ENCODE measurements around the gene LSM2. TPM values are rescaled to one million over a fixed set of nuclear protein-coding genes. Genes with fewer than 3 reads are reported as not detected.

LSM2 gene
- polyA plus RNA-seq, 2 of the 4 experiments (the other 2 are of a cell fraction) = 54.7 to 59.6 TPM

GRCh38 chr6:31749301-31750036, 57.3 kb downstream of the LSM2 start:
- TF ChIP-seq RFX5 (IDR thresholded peaks at IDR 0.05) = no peak
- TF ChIP-seq ELK1 (IDR thresholded peaks at IDR 0.05; ENCODE audit: low read depth, low read length) = no peak
- TF ChIP-seq ZNF302 (CRISPR knock-in tag; IDR thresholded peaks at IDR 0.05) = no peak
- no peak for TF ChIP-seq POLR2AphosphoS2 (conservative IDR thresholded peaks at IDR 0.05; ENCODE audit: low read length)
- TF ChIP-seq PHF8 (IDR thresholded peaks at IDR 0.05; ENCODE audit: borderline replicate concordance, low read depth) = no peak
- no peak for TF ChIP-seq JUN (IDR thresholded peaks at IDR 0.05)
- TF ChIP-seq HDAC2 (IDR thresholded peaks at IDR 0.05) = no peak
- no peak for TF ChIP-seq NFE2L2 (conservative IDR thresholded peaks at IDR 0.05; ENCODE audit: low read length)
- TF ChIP-seq RCOR1 (IDR thresholded peaks at IDR 0.05; ENCODE audit: low read depth, low read length) = no peak
- TF ChIP-seq MAZ (IDR thresholded peaks at IDR 0.05; ENCODE audit: borderline replicate concordance, low read depth, low read length) = no peak
- no peak for TF ChIP-seq HMGXB4 (CRISPR knock-in tag; IDR thresholded peaks at IDR 0.05; ENCODE audit: borderline replicate concordance)
- H3K27ac ChIP-seq = no peak overlapping the region
- no peak for DNase-seq (ENCODE audit: low read depth in 1 of 2, low spot score in 1 of 2)
- ChIA-PET POLR2A (no interaction called here), CTCF (no interaction called here)
- H3K4me1 ChIP-seq = peaks cover 13% of the 10 kb centered on the region
- no peak for ATAC-seq
- 93% methylated on average over 8 of the region's 8 CpGs for WGBS (ENCODE audit: missing lambda C conversion rate)
- no peak overlapping the region for H3K4me2 ChIP-seq
- no peaks in the 10 kb centered on the region for H3K9me3 ChIP-seq
- H3K4me3 ChIP-seq = no peak overlapping the region
- no peak for FAIRE-seq

Small RNAs within 50 kb of the gene (small RNA-seq; reads per million reads assigned to genes)
- gene MSH5-SAPCD1 = 0 reads per million in 6 experiments
- gene RF00019 = 0 reads per million in 6 experiments
- 0 reads per million in 6 experiments for gene RNU6-850P
- gene SAPCD1 = 0 reads per million in 6 experiments
- gene SNORD48 = 3.1 to 146 (median 45.1) reads per million in 6 experiments
- gene SNORD52 = 0 reads per million in 6 experiments

Other genes with a start within 250 kb of the LSM2 start
Only the 30 nearest of the 40 such genes appear.
- gene BAG6, start 154.3 kb downstream of the LSM2 start, polyA plus RNA-seq (2011; rRNA removed) = 50.4 and 59.4 TPM in 2 replicates
- gene BAG6, start 154.3 kb downstream of the LSM2 start, polyA plus RNA-seq (2017; fragmentation: RNase III; extraction: RNeasy Plus Mini Kit Qiagen cat#74134 plus additional on column Dnase treatment) = 107 to 123 TPM (median 121 TPM) in 3 replicates
- gene APOM, start 151.1 kb downstream of the LSM2 start, polyA plus RNA-seq (2011; rRNA removed) = 2.6 and 4.1 TPM in 2 replicates
- gene APOM, start 151.1 kb downstream of the LSM2 start, polyA plus RNA-seq (2017; fragmentation: RNase III; extraction: RNeasy Plus Mini Kit Qiagen cat#74134 plus additional on column Dnase treatment) = 1.5 to 2.1 TPM (median 1.9 TPM) in 3 replicates
- gene C6orf47, start 146.2 kb downstream of the LSM2 start, polyA plus RNA-seq (2011; rRNA removed) = 6.0 and 6.1 TPM in 2 replicates
- 10.7 to 13.6 TPM (median 11.9 TPM) in 3 replicates for gene C6orf47, start 146.2 kb downstream of the LSM2 start, polyA plus RNA-seq (2017; fragmentation: RNase III; extraction: RNeasy Plus Mini Kit Qiagen cat#74134 plus additional on column Dnase treatment)
- gene GPANK1, start 142.0 kb downstream of the LSM2 start, polyA plus RNA-seq (2011; rRNA removed) = 10.0 and 11.0 TPM in 2 replicates
- gene GPANK1, start 142.0 kb downstream of the LSM2 start, polyA plus RNA-seq (2017; fragmentation: RNase III; extraction: RNeasy Plus Mini Kit Qiagen cat#74134 plus additional on column Dnase treatment) = 9.7 to 11.7 TPM (median 11.0 TPM) in 3 replicates
- 41.8 and 61.0 TPM in 2 replicates for gene CSNK2B, start 140.9 kb downstream of the LSM2 start, polyA plus RNA-seq (2011; rRNA removed)
- gene CSNK2B, start 140.9 kb downstream of the LSM2 start, polyA plus RNA-seq (2017; fragmentation: RNase III; extraction: RNeasy Plus Mini Kit Qiagen cat#74134 plus additional on column Dnase treatment) = 134 to 141 TPM (median 141 TPM) in 3 replicates
- gene LY6G5B, start 137.0 kb downstream of the LSM2 start, polyA plus RNA-seq (2011; rRNA removed) = 5.9 and 6.7 TPM in 2 replicates
- 9.0 to 12.3 TPM (median 9.9 TPM) in 3 replicates for gene LY6G5B, start 137.0 kb downstream of the LSM2 start, polyA plus RNA-seq (2017; fragmentation: RNase III; extraction: RNeasy Plus Mini Kit Qiagen cat#74134 plus additional on column Dnase treatment)
- 1.2 and 1.6 TPM in 2 replicates for gene LY6G5C, start 125.9 kb downstream of the LSM2 start, polyA plus RNA-seq (2011; rRNA removed)
- gene LY6G5C, start 125.9 kb downstream of the LSM2 start, polyA plus RNA-seq (2017; fragmentation: RNase III; extraction: RNeasy Plus Mini Kit Qiagen cat#74134 plus additional on column Dnase treatment) = 1.5 to 1.9 TPM (median 1.6 TPM) in 3 replicates
- 22.3 and 22.6 TPM in 2 replicates for gene ABHD16A, start 103.6 kb downstream of the LSM2 start, polyA plus RNA-seq (2011; rRNA removed)
- gene ABHD16A, start 103.6 kb downstream of the LSM2 start, polyA plus RNA-seq (2017; fragmentation: RNase III; extraction: RNeasy Plus Mini Kit Qiagen cat#74134 plus additional on column Dnase treatment) = 14.5 to 16.6 TPM (median 16.2 TPM) in 3 replicates
- not detected in 2 replicates for gene LY6G6F, start 100.1 kb downstream of the LSM2 start, polyA plus RNA-seq (2011; rRNA removed)
- gene LY6G6F, start 100.1 kb downstream of the LSM2 start, polyA plus RNA-seq (2017; fragmentation: RNase III; extraction: RNeasy Plus Mini Kit Qiagen cat#74134 plus additional on column Dnase treatment) = not detected in 3 replicates
- not detected in 2 replicates for gene LY6G6D, start 91.6 kb downstream of the LSM2 start, polyA plus RNA-seq (2011; rRNA removed)
- not detected in 3 replicates for gene LY6G6D, start 91.6 kb downstream of the LSM2 start, polyA plus RNA-seq (2017; fragmentation: RNase III; extraction: RNeasy Plus Mini Kit Qiagen cat#74134 plus additional on column Dnase treatment)
- gene LY6G6C, start 85.2 kb downstream of the LSM2 start, polyA plus RNA-seq (2011; rRNA removed) = 0.08 and 0.11 TPM in 2 replicates
- 0.11 to 0.21 TPM in 2 of 3 replicates, not detected in the other for gene LY6G6C, start 85.2 kb downstream of the LSM2 start, polyA plus RNA-seq (2017; fragmentation: RNase III; extraction: RNeasy Plus Mini Kit Qiagen cat#74134 plus additional on column Dnase treatment)
- not detected in 2 replicates for gene MPIG6B, start 83.6 kb downstream of the LSM2 start, polyA plus RNA-seq (2011; rRNA removed)
- gene MPIG6B, start 83.6 kb downstream of the LSM2 start, polyA plus RNA-seq (2017; fragmentation: RNase III; extraction: RNeasy Plus Mini Kit Qiagen cat#74134 plus additional on column Dnase treatment) = not detected in 3 replicates
- gene DDAH2, start 77.7 kb downstream of the LSM2 start, polyA plus RNA-seq (2011; rRNA removed) = 19.3 and 20.6 TPM in 2 replicates
- 44.8 to 57.3 TPM (median 54.5 TPM) in 3 replicates for gene DDAH2, start 77.7 kb downstream of the LSM2 start, polyA plus RNA-seq (2017; fragmentation: RNase III; extraction: RNeasy Plus Mini Kit Qiagen cat#74134 plus additional on column Dnase treatment)
- gene CLIC1, start 70.4 kb downstream of the LSM2 start, polyA plus RNA-seq (2011; rRNA removed) = 346 and 397 TPM in 2 replicates
- gene CLIC1, start 70.4 kb downstream of the LSM2 start, polyA plus RNA-seq (2017; fragmentation: RNase III; extraction: RNeasy Plus Mini Kit Qiagen cat#74134 plus additional on column Dnase treatment) = 249 to 283 TPM (median 251 TPM) in 3 replicates
- 36.5 and 42.6 TPM in 2 replicates for gene MSH5, start 67.0 kb downstream of the LSM2 start, polyA plus RNA-seq (2011; rRNA removed)
- gene MSH5, start 67.0 kb downstream of the LSM2 start, polyA plus RNA-seq (2017; fragmentation: RNase III; extraction: RNeasy Plus Mini Kit Qiagen cat#74134 plus additional on column Dnase treatment) = 17.1 to 18.8 TPM (median 17.4 TPM) in 3 replicates
- gene SAPCD1, start 44.3 kb downstream of the LSM2 start, polyA plus RNA-seq (2011; rRNA removed) = 3.3 and 6.9 TPM in 2 replicates
- gene SAPCD1, start 44.3 kb downstream of the LSM2 start, polyA plus RNA-seq (2017; fragmentation: RNase III; extraction: RNeasy Plus Mini Kit Qiagen cat#74134 plus additional on column Dnase treatment) = 5.8 to 7.5 TPM (median 7.1 TPM) in 3 replicates
- gene VWA7, start 29.6 kb downstream of the LSM2 start, polyA plus RNA-seq (2011; rRNA removed) = 1.1 TPM in 2 replicates
- gene VWA7, start 29.6 kb downstream of the LSM2 start, polyA plus RNA-seq (2017; fragmentation: RNase III; extraction: RNeasy Plus Mini Kit Qiagen cat#74134 plus additional on column Dnase treatment) = 0.95 to 1.1 TPM (median 0.98 TPM) in 3 replicates
- gene VARS1, start 11.2 kb downstream of the LSM2 start, polyA plus RNA-seq (2011; rRNA removed) = 17.7 and 24.7 TPM in 2 replicates
- 57.2 to 58.4 TPM (median 58.3 TPM) in 3 replicates for gene VARS1, start 11.2 kb downstream of the LSM2 start, polyA plus RNA-seq (2017; fragmentation: RNase III; extraction: RNeasy Plus Mini Kit Qiagen cat#74134 plus additional on column Dnase treatment)
- 1.2 and 1.6 TPM in 2 replicates for gene HSPA1L, start 8.3 kb upstream of the LSM2 start, polyA plus RNA-seq (2011; rRNA removed)
- gene HSPA1L, start 8.3 kb upstream of the LSM2 start, polyA plus RNA-seq (2017; fragmentation: RNase III; extraction: RNeasy Plus Mini Kit Qiagen cat#74134 plus additional on column Dnase treatment) = 1.2 to 1.7 TPM (median 1.4 TPM) in 3 replicates
- gene HSPA1A, start 8.6 kb upstream of the LSM2 start, polyA plus RNA-seq (2011; rRNA removed) = 88.2 and 122 TPM in 2 replicates
- 129 to 204 TPM (median 194 TPM) in 3 replicates for gene HSPA1A, start 8.6 kb upstream of the LSM2 start, polyA plus RNA-seq (2017; fragmentation: RNase III; extraction: RNeasy Plus Mini Kit Qiagen cat#74134 plus additional on column Dnase treatment)
- gene HSPA1B, start 20.8 kb upstream of the LSM2 start, polyA plus RNA-seq (2011; rRNA removed) = 52.7 and 70.6 TPM in 2 replicates
- 56.7 to 125 TPM (median 98.6 TPM) in 3 replicates for gene HSPA1B, start 20.8 kb upstream of the LSM2 start, polyA plus RNA-seq (2017; fragmentation: RNase III; extraction: RNeasy Plus Mini Kit Qiagen cat#74134 plus additional on column Dnase treatment)
- gene NEU1, start 55.9 kb upstream of the LSM2 start, polyA plus RNA-seq (2011; rRNA removed) = 15.8 and 20.6 TPM in 2 replicates
- 12.8 to 19.2 TPM (median 16.0 TPM) in 3 replicates for gene NEU1, start 55.9 kb upstream of the LSM2 start, polyA plus RNA-seq (2017; fragmentation: RNase III; extraction: RNeasy Plus Mini Kit Qiagen cat#74134 plus additional on column Dnase treatment)
- 0.24 and 0.27 TPM in 2 replicates for gene SLC44A4, start 72.0 kb upstream of the LSM2 start, polyA plus RNA-seq (2011; rRNA removed)
- gene SLC44A4, start 72.0 kb upstream of the LSM2 start, polyA plus RNA-seq (2017; fragmentation: RNase III; extraction: RNeasy Plus Mini Kit Qiagen cat#74134 plus additional on column Dnase treatment) = not detected in 3 replicates
- gene EHMT2, start 90.7 kb upstream of the LSM2 start, polyA plus RNA-seq (2011; rRNA removed) = 15.4 and 16.4 TPM in 2 replicates
- gene EHMT2, start 90.7 kb upstream of the LSM2 start, polyA plus RNA-seq (2017; fragmentation: RNase III; extraction: RNeasy Plus Mini Kit Qiagen cat#74134 plus additional on column Dnase treatment) = 27.0 to 32.3 TPM (median 30.9 TPM) in 3 replicates
- gene ZBTB12, start 95.1 kb upstream of the LSM2 start, polyA plus RNA-seq (2011; rRNA removed) = 2.2 and 2.9 TPM in 2 replicates
- 8.4 to 10.1 TPM (median 10.0 TPM) in 3 replicates for gene ZBTB12, start 95.1 kb upstream of the LSM2 start, polyA plus RNA-seq (2017; fragmentation: RNase III; extraction: RNeasy Plus Mini Kit Qiagen cat#74134 plus additional on column Dnase treatment)
- 0.83 and 0.87 TPM in 2 replicates for gene C2, start 120.8 kb upstream of the LSM2 start, polyA plus RNA-seq (2011; rRNA removed)
- 0.22 to 0.41 TPM (median 0.36 TPM) in 3 replicates for gene C2, start 120.8 kb upstream of the LSM2 start, polyA plus RNA-seq (2017; fragmentation: RNase III; extraction: RNeasy Plus Mini Kit Qiagen cat#74134 plus additional on column Dnase treatment)
- gene CFB, start 139.1 kb upstream of the LSM2 start, polyA plus RNA-seq (2011; rRNA removed) = 5.6 and 8.6 TPM in 2 replicates
- 2.7 to 4.9 TPM (median 4.4 TPM) in 3 replicates for gene CFB, start 139.1 kb upstream of the LSM2 start, polyA plus RNA-seq (2017; fragmentation: RNase III; extraction: RNeasy Plus Mini Kit Qiagen cat#74134 plus additional on column Dnase treatment)
- 54.1 and 64.2 TPM in 2 replicates for gene NELFE, start 152.0 kb upstream of the LSM2 start, polyA plus RNA-seq (2011; rRNA removed)
- gene NELFE, start 152.0 kb upstream of the LSM2 start, polyA plus RNA-seq (2017; fragmentation: RNase III; extraction: RNeasy Plus Mini Kit Qiagen cat#74134 plus additional on column Dnase treatment) = 70.6 to 73.6 TPM (median 72.4 TPM) in 3 replicates
- gene SKIC2, start 152.2 kb upstream of the LSM2 start, polyA plus RNA-seq (2011; rRNA removed) = 20.8 and 23.4 TPM in 2 replicates
- 33.2 to 40.5 TPM (median 37.5 TPM) in 3 replicates for gene SKIC2, start 152.2 kb upstream of the LSM2 start, polyA plus RNA-seq (2017; fragmentation: RNase III; extraction: RNeasy Plus Mini Kit Qiagen cat#74134 plus additional on column Dnase treatment)
- gene DXO, start 165.2 kb upstream of the LSM2 start, polyA plus RNA-seq (2011; rRNA removed) = 12.7 and 16.0 TPM in 2 replicates
- 11.6 to 15.6 TPM (median 14.6 TPM) in 3 replicates for gene DXO, start 165.2 kb upstream of the LSM2 start, polyA plus RNA-seq (2017; fragmentation: RNase III; extraction: RNeasy Plus Mini Kit Qiagen cat#74134 plus additional on column Dnase treatment)

Data from A549 (cell line).